ACC112 (cell line): Measurements from ENCODE around the gene WDR49.

Source experiments
- H2AFZ ChIP-seq: fragments of 200-600 bp; sonication (generic); one replicate; pipeline ENCODE4 v1.6.0; 2017; ENCODE audit warnings: antibody characterized with exemption, low read length; ENCODE audit not compliant: unreplicated experiment
- H3K27ac ChIP-seq: fragments of 200-600 bp; sonication (generic); 2 replicates; pipeline ENCODE4 v1.5.1; 2014; ENCODE audit warnings: low read depth, mild to moderate bottlenecking, antibody characterized with exemption, low read length, moderate library complexity
- H3K27me3 ChIP-seq: fragments of 200-600 bp; sonication (generic); 2 replicates; pipeline ENCODE4 v1.6.1; 2014; ENCODE audit warnings: mild to moderate bottlenecking, antibody characterized with exemption, low read length, moderate library complexity, mixed read lengths; ENCODE audit not compliant: insufficient read depth
- H3K36me3 ChIP-seq: fragments of 200-600 bp; sonication (generic); 2 replicates; pipeline ENCODE4 v1.6.1; 2016; ENCODE audit warnings: mild to moderate bottlenecking, antibody characterized with exemption, low read length, moderate library complexity, mixed read lengths; ENCODE audit not compliant: insufficient read depth
- H3K4me1 ChIP-seq: fragments of 200-600 bp; sonication (generic); one replicate; pipeline ENCODE4 v1.6.1; 2016; ENCODE audit warnings: low read length, mixed read lengths; ENCODE audit not compliant: insufficient read depth, unreplicated experiment, control insufficient read depth
- H3K4me3 ChIP-seq: fragments of 200-600 bp; sonication (generic); 2 replicates; pipeline ENCODE4 v1.5.1; 2014; ENCODE audit warnings: mild to moderate bottlenecking, low read depth, low read length
- H3K79me2 ChIP-seq: fragments of 200-600 bp; sonication (generic); one replicate; pipeline ENCODE4 v1.6.0; 2016; ENCODE audit warnings: low read length; ENCODE audit not compliant: control insufficient read depth, unreplicated experiment, insufficient read depth

Gene WDR49

GRCh38 chr3:167497903-167498302 is 155.8 kb downstream of the WDR49 start:
- H3K79me2 ChIP-seq = no peaks in the 10 kb centered on the region
- H3K4me1 ChIP-seq = no peaks in the 10 kb centered on the region
- H3K27ac ChIP-seq = no peak overlapping the region
- no peak overlapping the region for H3K4me3 ChIP-seq
- no peaks in the 10 kb centered on the region for H3K27me3 ChIP-seq
- H2AFZ ChIP-seq = no peak overlapping the region
- no peaks in the 10 kb centered on the region for H3K36me3 ChIP-seq

- H3K79me2 ChIP-seq = no peaks in the 10 kb centered on the region
- no peaks in the 10 kb centered on the region for H3K4me1 ChIP-seq
- H3K36me3 ChIP-seq = no peaks in the 10 kb centered on the region
- H3K4me3 ChIP-seq = no peak overlapping the region
- H3K27ac ChIP-seq = no peak overlapping the region
- H3K27me3 ChIP-seq = no peaks in the 10 kb centered on the region
- no peak overlapping the region for H2AFZ ChIP-seq
Measured at GRCh38 chr3:167493244-167493643, 160.5 kb downstream of the WDR49 start.

GRCh38 chr3:167491621-167492020 is 162.1 kb downstream of the WDR49 start:
- Histone ChIP-seq H2AFZ (no peak overlapping the region), H3K4me3 (no peak overlapping the region), H3K27me3 (no peaks in the 10 kb centered on the region), H3K79me2 (no peaks in the 10 kb centered on the region), H3K27ac (no peak overlapping the region), H3K4me1 (no peaks in the 10 kb centered on the region), H3K36me3 (no peaks in the 10 kb centered on the region)

- no peak overlapping the region for H3K4me3 ChIP-seq
- H3K27me3 ChIP-seq = no peaks in the 10 kb centered on the region
- no peak overlapping the region for H2AFZ ChIP-seq
- H3K79me2 ChIP-seq = no peaks in the 10 kb centered on the region
- no peaks in the 10 kb centered on the region for H3K36me3 ChIP-seq
- H3K27ac ChIP-seq = no peak overlapping the region
- H3K4me1 ChIP-seq = no peaks in the 10 kb centered on the region
Measured at GRCh38 chr3:167489571-167489970, 164.2 kb downstream of the WDR49 start.

- no peaks in the 10 kb centered on the region for H3K79me2 ChIP-seq
- no peaks in the 10 kb centered on the region for H3K27me3 ChIP-seq
- no peak overlapping the region for H2AFZ ChIP-seq
- H3K4me3 ChIP-seq = no peak overlapping the region
- no peaks in the 10 kb centered on the region for H3K4me1 ChIP-seq
- H3K36me3 ChIP-seq = no peaks in the 10 kb centered on the region
- no peak overlapping the region for H3K27ac ChIP-seq
Measured at GRCh38 chr3:167487556-167487955, 166.2 kb downstream of the WDR49 start.

GRCh38 chr3:167484551-167484950 is 169.2 kb downstream of the WDR49 start:
- H3K79me2 ChIP-seq = no peaks in the 10 kb centered on the region
- H3K27ac ChIP-seq = no peak overlapping the region
- no peaks in the 10 kb centered on the region for H3K27me3 ChIP-seq
- no peak overlapping the region for H3K4me3 ChIP-seq
- no peaks in the 10 kb centered on the region for H3K4me1 ChIP-seq
- no peaks in the 10 kb centered on the region for H3K36me3 ChIP-seq
- H2AFZ ChIP-seq = no peak overlapping the region

GRCh38 chr3:167483708-167484475 is 169.8 kb downstream of the WDR49 start:
- H2AFZ ChIP-seq = no peak overlapping the region
- H3K4me3 ChIP-seq = no peak overlapping the region
- H3K27ac ChIP-seq = no peak overlapping the region
- no peaks in the 10 kb centered on the region for H3K79me2 ChIP-seq
- H3K27me3 ChIP-seq = no peaks in the 10 kb centered on the region
- H3K4me1 ChIP-seq = no peaks in the 10 kb centered on the region
- no peaks in the 10 kb centered on the region for H3K36me3 ChIP-seq

- no peak overlapping the region for H3K27ac ChIP-seq
- no peak overlapping the region for H2AFZ ChIP-seq
Measured at GRCh38 chr3:167481164-167481563, 172.6 kb downstream of the WDR49 start.

GRCh38 chr3:167480748-167481147 is 173.0 kb downstream of the WDR49 start:
- no peaks in the 10 kb centered on the region for H3K4me1 ChIP-seq
- no peaks in the 10 kb centered on the region for H3K27me3 ChIP-seq
- H3K27ac ChIP-seq = no peak overlapping the region
- H3K4me3 ChIP-seq = no peak overlapping the region
- no peaks in the 10 kb centered on the region for H3K36me3 ChIP-seq
- H2AFZ ChIP-seq = no peak overlapping the region
- H3K79me2 ChIP-seq = no peaks in the 10 kb centered on the region

More at GRCh38 chr3:167481164-167481563, 172.6 kb downstream of the WDR49 start:
- no peaks in the 10 kb centered on the region for H3K27me3 ChIP-seq
- no peaks in the 10 kb centered on the region for H3K4me1 ChIP-seq
- no peaks in the 10 kb centered on the region for H3K36me3 ChIP-seq
- no peak overlapping the region for H3K4me3 ChIP-seq
- H3K79me2 ChIP-seq = no peaks in the 10 kb centered on the region

GRCh38 chr3:167473863-167474262 is 179.9 kb downstream of the WDR49 start, which contains the start of gene SERPINI2:
Gene SERPINI2 (minus strand): TSS chr3:167474042. CDS start chr3:167471834, 2,208 bp downstream.
- no peaks in the 10 kb centered on the region for H3K79me2 ChIP-seq
- no peaks in the 10 kb centered on the region for H3K27me3 ChIP-seq
- no peaks in the 10 kb centered on the region for H3K4me1 ChIP-seq
- no peak within 1 kb of the TSS for H3K4me3 ChIP-seq
- no peak within 1 kb of the TSS for H3K27ac ChIP-seq
- H2AFZ ChIP-seq = no peak within 1 kb of the TSS
- no peaks in the 10 kb centered on the region for H3K36me3 ChIP-seq

- Histone ChIP-seq H3K79me2 (no peaks in the 10 kb centered on the region), H3K27me3 (no peaks in the 10 kb centered on the region), H3K4me1 (no peaks in the 10 kb centered on the region), H3K4me3 (no peak overlapping the region), H2AFZ (no peak overlapping the region), H3K36me3 (no peaks in the 10 kb centered on the region), H3K27ac (no peak overlapping the region)
Measured at GRCh38 chr3:167469381-167469780, 184.4 kb downstream of the WDR49 start.
